Stimulated activated CD4-positive, alpha-beta T cell treated with anti-CD3 and anti-CD28 coated beads, Interleukin-2, amount 100 ng/mL, for 4 hours (primary cell): Measurements from ENCODE around the gene PGPEP1.
"Not testable (repeated sequence)": the region's sequence is repeated elsewhere in the genome, so short reads cannot be mapped to it uniquely, and the experiment has no call there.

Experiments used
- DNase-seq: peaks from one replicate; pipeline ENCODE4 v3.0.0-alpha.2; 2020; ENCODE audit warnings: low read depth

Gene PGPEP1

GRCh38 chr19:18390065-18390907, 49.9 kb downstream of the PGPEP1 start:
- DNase-seq: no peak

- DNase-seq: no peak
Observed at GRCh38 chr19:18391509-18392075, 51.2 kb downstream of the PGPEP1 start.

GRCh38 chr19:18392417-18392816, 52.0 kb downstream of the PGPEP1 start:
- no peak for DNase-seq

GRCh38 chr19:18392926-18393325, 52.5 kb downstream of the PGPEP1 start:
- no peak for DNase-seq

- no peak for DNase-seq
Observed at GRCh38 chr19:18393836-18394235, 53.4 kb downstream of the PGPEP1 start.

GRCh38 chr19:18396471-18397241, 56.3 kb downstream of the PGPEP1 start:
- DNase-seq: no peak

GRCh38 chr19:18397242-18398202, 57.1 kb downstream of the PGPEP1 start, which contains the start of gene LRRC25:
LRRC25 (minus strand) TSS chr19:18397622; CDS start chr19:18396963, 659 bp downstream.
- no peak for DNase-seq

- DNase-seq: no peak
Observed at GRCh38 chr19:18399008-18399407, 58.6 kb downstream of the PGPEP1 start.

GRCh38 chr19:18401580-18402112, 61.2 kb downstream of the PGPEP1 start:
- DNase-seq: no peak

GRCh38 chr19:18402455-18403248, 62.3 kb downstream of the PGPEP1 start:
- not testable (repeated sequence) for DNase-seq

GRCh38 chr19:18405754-18406153, 65.4 kb downstream of the PGPEP1 start:
- DNase-seq: not testable (repeated sequence)

- no peak for DNase-seq
Observed at GRCh38 chr19:18406749-18407148, 66.4 kb downstream of the PGPEP1 start.

GRCh38 chr19:18408053-18408476, 67.7 kb downstream of the PGPEP1 start:
- no peak for DNase-seq

GRCh38 chr19:18412610-18413239, 72.3 kb downstream of the PGPEP1 start:
- no peak for DNase-seq

- no peak for DNase-seq
Observed at GRCh38 chr19:18414504-18415177, 74.2 kb downstream of the PGPEP1 start.

- DNase-seq: no peak
Observed at GRCh38 chr19:18415178-18415867, 74.9 kb downstream of the PGPEP1 start.

- peak; percentile 57 for DNase-seq
Observed at GRCh38 chr19:18416778-18417249, 76.4 kb downstream of the PGPEP1 start.

- no peak for DNase-seq
Observed at GRCh38 chr19:18417250-18418028, 77.0 kb downstream of the PGPEP1 start.
